Gastrocnemius medialis (tissue), 4 donors: ENCODE results near the gene ACOT11. TPM values are rescaled to one million over a fixed set of nuclear protein-coding genes. Genes with fewer than 3 reads are reported as not detected.

Experiments used
- ATAC-seq, 2 donors: fragments of 150-250 bp; one replicate each; pipeline ENCODE4 v1.9.1; 2016
- DNase-seq, 2 donors: peaks; one replicate each; pipeline ENCODE4 v3.0.0-alpha.2; 2019
- H3K27ac ChIP-seq, 4 donors: fragments of 200-600 bp; sonication (generic); 1 replicate in 1 of 4; 2 replicates in 3 of 4; pipeline ENCODE4 v1.5.1; 2016 to 2018; ENCODE audit warnings: mild to moderate bottlenecking in 2 of 4, moderate library complexity in 1 of 4
- H3K27me3 ChIP-seq, 3 donors: fragments of 200-600 bp; sonication (generic) in 2 of 3; 1 replicate in 1 of 3; 2 replicates in 2 of 3; pipeline versions ENCODE4 v1.5.1 to v1.6.0; 2016 to 2019; ENCODE audit warnings: mild to moderate bottlenecking in 1 of 3, moderate library complexity in 1 of 3
- H3K36me3 ChIP-seq, 2 donors: fragments of 200-600 bp; sonication (generic) in 1 of 2; one replicate each; pipeline ENCODE4 v1.5.1; 2017 to 2018
- H3K4me1 ChIP-seq, 2 donors: fragments of 200-600 bp; sonication (generic) in 1 of 2; one replicate each; pipeline ENCODE4 v1.5.1; 2016 to 2017; ENCODE audit warnings: mild to moderate bottlenecking in 2 of 2
- H3K4me3 ChIP-seq, 4 donors: fragments of 200-600 bp; sonication (generic) in 3 of 4; 1 replicate in 1 of 4; 2 replicates in 3 of 4; pipeline ENCODE4 v1.5.1; 2016 to 2019; ENCODE audit warnings: mild to moderate bottlenecking in 2 of 4
- H3K9me3 ChIP-seq, 3 donors: fragments of 200-600 bp; sonication (generic) in 2 of 3; 1 replicate in 1 of 3; 2 replicates in 2 of 3; pipeline ENCODE4 v1.5.1; 2016 to 2019
- CTCF ChIP-seq, 5 experiments: fragments of 450-650 bp in 3 of 5; fragments of 200-600 bp in 2 of 5; sonication (generic) in 2 of 5; IDR thresholded peaks in 4 of 5; conservative IDR thresholded peaks in 1 of 5; 1 replicate in 4 of 5; 2 replicates in 1 of 5; pipeline ENCODE4 v1.5.1; 2016 to 2019; ENCODE audit warnings: antibody characterized with exemption in 5 of 5, mild to moderate bottlenecking in 3 of 5, moderate library complexity in 3 of 5
- POLR2A ChIP-seq, 2 donors: fragments of 450-650 bp; IDR thresholded peaks; one replicate each; pipeline ENCODE4 v1.6.1; 2017; ENCODE audit warnings: antibody characterized with exemption in 2 of 2, mild to moderate bottlenecking in 2 of 2, moderate library complexity in 2 of 2
- in situ Hi-C, 4 donors: fragments of 200-750 bp; cut with MboI; loops; one replicate each; pipeline versions ENCODE4 v1.15.0 to v1.8.0; 2017; ENCODE audit warnings: low sequenced_read_pairs in 4 of 4
- intact Hi-C: fragments of 100-400 bp; cut with DNase I; formaldehyde crosslinking; loops from one replicate; pipeline ENCODE4 v1.15.1; 2023; ENCODE audit warnings: low total_unique reads
- total RNA-seq, 4 donors: library from RNA; depleted of rRNA; stranded (reverse); fragments of >200 nt; gene quantifications; one replicate each; pipeline versions ENCODE4 v1.1.0 to v1.2.3, GENCODE V29; 2016

ACOT11 gene
- total RNA-seq, 4 donors from 2014 or later, result 0.90 to 3.2 (median 1.2) TPM

DNA sequence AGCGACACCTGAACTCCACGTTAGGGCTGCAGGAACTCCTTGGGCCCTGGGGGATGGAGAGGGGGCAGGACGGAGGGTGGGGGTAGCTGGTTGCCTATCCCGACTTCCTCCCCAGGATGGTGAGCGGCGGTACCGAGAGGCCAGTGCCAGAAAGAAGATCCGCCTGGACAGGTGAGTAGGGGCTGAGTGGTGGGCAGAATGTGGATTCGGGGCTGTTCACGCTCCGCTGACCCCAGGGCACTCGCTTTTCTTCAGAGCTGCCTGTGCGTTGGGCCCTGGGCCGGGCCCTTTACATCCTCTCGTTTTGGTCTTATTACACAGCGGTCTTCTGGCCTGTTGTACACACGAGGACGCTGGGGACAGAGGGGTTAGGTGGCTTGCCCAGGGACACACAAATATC is 54.5 kb downstream of the ACOT11 start:
- no peaks in the 10 kb centered on the region for H3K27me3 ChIP-seq
- H3K9me3 ChIP-seq, result no peaks in the 10 kb centered on the region
- in situ Hi-C loops (no loop called here), intact Hi-C loops (no loop called here)
- peaks cover 0 to 18% of the 10 kb centered on the region in 2 donors for H3K36me3 ChIP-seq
- ATAC-seq (no peak), DNase-seq (no peak)
- H3K27ac ChIP-seq, result no peak overlapping the region
- H3K4me1 ChIP-seq, result no peaks in the 10 kb centered on the region
- TF ChIP-seq POLR2A (IDR thresholded peaks at IDR 0.05) (no peak), CTCF (IDR thresholded peaks at IDR 0.05 in 4 of 5, conservative IDR thresholded peaks at IDR 0.05 in 1 of 5) (no peak)
- H3K4me3 ChIP-seq, result no peak overlapping the region

DNA sequence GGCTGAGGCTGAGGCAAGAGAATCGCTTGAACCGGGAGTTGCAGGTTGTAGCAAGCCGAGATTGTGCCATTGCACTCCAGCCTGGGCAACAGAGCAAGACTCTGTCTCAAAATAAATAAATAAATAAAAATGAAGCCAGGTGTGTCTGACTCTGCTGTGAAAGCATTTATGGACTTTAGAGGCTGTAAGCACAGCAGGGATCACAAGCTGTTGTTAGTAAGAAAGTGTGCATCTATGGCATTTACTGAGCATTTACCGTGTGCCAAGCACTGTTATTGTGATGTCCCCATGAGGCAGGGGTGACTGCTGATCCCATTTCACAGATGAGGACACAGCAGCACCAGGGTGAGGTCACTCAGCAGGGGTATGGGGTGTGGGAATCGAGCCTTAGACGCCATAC is 55.2 kb downstream of the ACOT11 start:
- TF ChIP-seq CTCF (IDR thresholded peaks at IDR 0.05 in 4 of 5, conservative IDR thresholded peaks at IDR 0.05 in 1 of 5) (no peak), POLR2A (IDR thresholded peaks at IDR 0.05) (no peak)
- ATAC-seq (no peak), DNase-seq (no peak)
- no peaks in the 10 kb centered on the region for H3K27me3 ChIP-seq
- H3K4me3 ChIP-seq, result no peak overlapping the region
- H3K4me1 ChIP-seq, result no peaks in the 10 kb centered on the region
- H3K36me3 ChIP-seq, result peaks cover 0 to 18% of the 10 kb centered on the region in 2 donors
- no peaks in the 10 kb centered on the region for H3K9me3 ChIP-seq
- in situ Hi-C loops, result no loop called here
- intact Hi-C loops, result no loop called here
- H3K27ac ChIP-seq, result no peak overlapping the region

- Histone ChIP-seq H3K4me3 (no peak overlapping the region), H3K9me3 (no peaks in the 10 kb centered on the region), H3K4me1 (no peaks in the 10 kb centered on the region), H3K27ac (no peak overlapping the region), H3K36me3 (peaks cover 0 to 18% of the 10 kb centered on the region in 2 donors), H3K27me3 (no peaks in the 10 kb centered on the region)
- TF ChIP-seq POLR2A (IDR thresholded peaks at IDR 0.05) (no peak), CTCF (IDR thresholded peaks at IDR 0.05 in 4 of 5, conservative IDR thresholded peaks at IDR 0.05 in 1 of 5) (no peak)
- ATAC-seq (no peak), DNase-seq (no peak)
- intact Hi-C loops (no loop called here), in situ Hi-C loops (no loop called here)
These were observed 56.0 kb downstream of the ACOT11 start for GRCh38 chr1:54604051-54604450.

DNA sequence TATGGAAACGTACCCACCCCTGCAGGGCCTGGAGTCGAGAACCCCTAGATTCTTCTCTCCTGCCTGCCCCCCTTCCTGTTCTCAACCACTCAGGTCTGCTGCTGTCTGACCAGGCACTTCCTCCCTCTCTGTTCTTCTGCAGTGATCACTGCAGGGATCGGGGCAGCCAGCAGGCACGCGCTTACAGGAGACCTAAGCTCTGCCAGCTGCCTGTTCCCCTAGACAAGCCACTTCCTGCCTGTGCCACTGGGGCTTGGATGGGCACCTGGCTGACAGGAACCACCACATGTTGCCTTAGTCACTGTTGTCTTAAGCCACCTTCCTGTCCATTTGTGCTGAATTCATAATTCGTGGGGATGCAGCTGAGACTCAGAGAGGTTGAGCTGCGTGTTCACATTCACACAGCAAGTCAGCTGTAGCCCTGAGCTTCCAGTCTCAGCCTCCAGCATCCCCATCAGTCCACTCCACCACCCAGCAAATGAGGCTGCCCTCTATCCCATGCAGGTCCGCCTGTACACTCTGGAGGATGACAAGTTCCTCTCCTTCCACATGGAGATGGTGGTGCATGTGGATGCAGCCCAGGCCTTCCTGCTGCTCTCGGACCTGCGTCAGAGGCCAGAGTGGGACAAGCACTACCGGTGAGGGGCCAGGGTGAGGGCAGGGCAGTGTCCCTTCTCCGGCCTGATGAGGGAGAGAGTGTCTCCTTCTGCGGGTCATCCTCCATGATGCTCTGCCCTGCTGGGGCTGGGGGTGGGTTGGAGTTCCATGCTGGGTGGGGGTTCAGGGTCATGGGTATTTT is 56.7 kb downstream of the ACOT11 start:
- DNase-seq, result no peak
- intact Hi-C loops, result no loop called here

More for the DNA sequence above, 56.7 kb downstream of the ACOT11 start:
- no peaks in the 10 kb centered on the region for H3K4me1 ChIP-seq
- in situ Hi-C loops, result no loop called here
- ATAC-seq, result no peak
- no peak overlapping the region for H3K4me3 ChIP-seq
- TF ChIP-seq CTCF (IDR thresholded peaks at IDR 0.05 in 4 of 5, conservative IDR thresholded peaks at IDR 0.05 in 1 of 5), result no peak
- no peak overlapping the region for H3K27ac ChIP-seq
- no peaks in the 10 kb centered on the region for H3K27me3 ChIP-seq
- no peaks in the 10 kb centered on the region for H3K9me3 ChIP-seq
- peaks cover 0 to 18% of the 10 kb centered on the region in 2 donors for H3K36me3 ChIP-seq
